ENCODE measurements around the gene PDK1.

The PDK1 gene

DNA sequence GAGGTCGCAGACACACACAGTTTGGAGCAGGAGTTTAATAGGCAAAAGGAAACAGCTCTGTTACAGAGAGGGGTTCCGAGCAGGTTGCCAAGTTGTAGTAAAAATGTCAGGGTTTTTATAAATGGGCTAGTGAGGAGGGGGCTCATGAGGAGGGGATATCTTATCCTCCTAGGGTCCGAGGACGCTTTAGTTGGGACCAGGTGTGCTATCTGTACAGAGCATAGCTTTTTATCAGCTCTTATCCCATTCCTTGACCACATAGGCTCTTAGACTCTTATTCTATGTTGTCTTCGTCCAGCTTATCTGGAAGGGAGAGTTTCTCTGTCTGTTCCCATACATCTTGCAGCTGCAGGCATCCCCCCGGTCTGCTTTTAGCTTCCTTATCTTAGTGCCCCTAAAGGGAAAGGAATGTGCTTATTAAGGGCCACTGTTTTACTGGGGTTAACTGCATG lies 44.7 kb downstream of the PDK1 start:
- CTCF ChIA-PET = no interaction called here
- no peak overlapping the region for H3K27ac ChIP-seq (ENCODE audit: insufficient read depth in 1 of 2, low read depth in 1 of 2, low read length in 2 of 2, poor library complexity in 1 of 2, severe bottlenecking in 2 of 2)

DNA sequence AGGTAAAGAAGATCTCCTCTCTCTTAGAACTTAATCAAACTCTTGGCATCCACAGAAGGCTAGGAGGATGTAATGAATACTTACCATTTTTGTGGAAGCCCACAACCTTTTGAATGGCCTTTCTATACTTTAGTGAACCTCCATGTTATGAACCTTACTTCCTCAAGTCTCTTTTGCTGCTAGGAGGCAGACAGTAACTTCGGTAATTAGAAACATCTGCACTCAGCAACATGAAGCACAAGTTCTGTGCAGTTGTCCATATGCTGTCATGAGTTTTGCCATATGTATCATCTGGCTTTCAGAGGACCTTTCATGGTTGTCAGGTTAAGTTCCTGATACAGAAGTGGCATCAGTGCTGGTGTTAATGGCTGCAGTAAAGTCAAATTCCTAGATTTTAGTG lies 50.4 kb downstream of the PDK1 start:
- peaks cover 3 to 16% (median 9%) of the 10 kb centered on the region in 4 experiments for H3K36me3 ChIP-seq (ENCODE audit: control insufficient read depth in 4 of 4, insufficient read depth in 4 of 4, low read length in 3 of 4)
- no peaks in the 10 kb centered on the region for H3K9me3 ChIP-seq (ENCODE audit: control extremely low read depth in 1 of 5, control insufficient read depth in 4 of 5, insufficient read depth in 2 of 5, low read depth in 1 of 5, low read length in 4 of 5)
- no peak overlapping the region for H3K4me3 ChIP-seq (ENCODE audit: control insufficient read depth in 1 of 7, extremely low read depth in 1 of 7, insufficient read depth in 4 of 7, low read depth in 2 of 7, low read length in 6 of 7)
- DNase-seq = no peak
- no peaks in the 10 kb centered on the region for H3K4me1 ChIP-seq (ENCODE audit: control extremely low read depth in 1 of 4, control insufficient read depth in 4 of 4, insufficient read depth in 4 of 4, low read length in 3 of 4)
- H3K27me3 ChIP-seq (replicated peaks in 2 of 5; ENCODE audit: control insufficient read depth in 4 of 5, insufficient read depth in 5 of 5, low read length in 4 of 5) = peaks cover 0 to 12% (median 0%) of the 10 kb centered on the region in 5 experiments
- WGBS (ENCODE audit: insufficient coverage) = 100% methylated on average over 1 of the region's 1 CpG
- POLR2A ChIA-PET = no interaction called here
- CTCF ChIA-PET = no interaction called here
- no peak overlapping the region for H3K27ac ChIP-seq (ENCODE audit: insufficient read depth in 1 of 2, low read depth in 1 of 2, low read length in 2 of 2, poor library complexity in 1 of 2, severe bottlenecking in 2 of 2)

More for the DNA sequence above, 44.7 kb downstream of the PDK1 start:
- Histone ChIP-seq H3K4me3 (ENCODE audit: control insufficient read depth in 1 of 7, extremely low read depth in 1 of 7, insufficient read depth in 4 of 7, low read depth in 2 of 7, low read length in 6 of 7) (no peak overlapping the region), H3K9me3 (ENCODE audit: control extremely low read depth in 1 of 5, control insufficient read depth in 4 of 5, insufficient read depth in 2 of 5, low read depth in 1 of 5, low read length in 4 of 5) (no peaks in the 10 kb centered on the region), H3K4me1 (ENCODE audit: control extremely low read depth in 1 of 4, control insufficient read depth in 4 of 4, insufficient read depth in 4 of 4, low read length in 3 of 4) (no peaks in the 10 kb centered on the region), H3K27me3 (replicated peaks in 2 of 5; ENCODE audit: control insufficient read depth in 4 of 5, insufficient read depth in 5 of 5, low read length in 4 of 5) (peaks cover 0 to 22% (median 8%) of the 10 kb centered on the region in 5 experiments), H3K36me3 (ENCODE audit: control insufficient read depth in 4 of 4, insufficient read depth in 4 of 4, low read length in 3 of 4) (peaks cover 14 to 33% (median 21%) of the 10 kb centered on the region in 4 experiments)
- POLR2A ChIA-PET = interaction anchor here (0.6 kb wide), 1 partner anchor 20 kb away, joined by 6 read pairs; no protein-coding TSS in a partner anchor
- 90% methylated on average over 3 of the region's 6 CpGs for WGBS (ENCODE audit: insufficient coverage)
- DNase-seq = peak in 1 of 3 donors; percentile 11

DNA sequence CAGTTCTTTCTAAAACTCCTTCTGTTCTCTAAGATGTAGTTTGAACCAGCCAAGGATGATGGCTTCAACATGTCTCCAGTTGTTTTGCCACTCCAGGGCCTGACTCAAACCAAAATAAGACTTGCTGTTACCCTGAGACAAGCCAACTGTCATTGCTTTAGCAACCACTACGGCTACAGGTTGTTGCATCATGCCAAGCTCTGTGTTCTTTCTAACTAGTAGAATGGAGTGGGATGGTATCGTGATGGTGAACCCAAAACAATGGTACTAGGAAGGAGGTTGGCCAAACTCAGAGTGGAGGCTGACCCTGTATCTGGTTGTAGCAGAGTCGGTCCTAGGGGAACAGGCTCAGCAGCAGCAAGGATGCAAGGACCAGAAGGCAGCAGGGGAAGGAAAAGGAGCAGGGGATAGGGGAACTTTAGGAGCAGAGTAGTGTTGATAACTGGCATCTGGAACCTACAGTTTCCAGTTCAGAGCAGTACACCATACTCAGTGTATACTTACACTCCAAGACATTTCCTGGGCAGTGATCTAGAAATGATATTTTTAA lies 51.6 kb downstream of the PDK1 start:
- Histone ChIP-seq H3K27me3 (replicated peaks in 2 of 5; ENCODE audit: control insufficient read depth in 4 of 5, insufficient read depth in 5 of 5, low read length in 4 of 5) (peaks cover 0 to 10% (median 0%) of the 10 kb centered on the region in 5 experiments), H3K27ac (ENCODE audit: insufficient read depth in 1 of 2, low read depth in 1 of 2, low read length in 2 of 2, poor library complexity in 1 of 2, severe bottlenecking in 2 of 2) (no peak overlapping the region), H3K36me3 (ENCODE audit: control insufficient read depth in 4 of 4, insufficient read depth in 4 of 4, low read length in 3 of 4) (peaks cover 3 to 14% (median 8%) of the 10 kb centered on the region in 4 experiments), H3K9me3 (ENCODE audit: control extremely low read depth in 1 of 5, control insufficient read depth in 4 of 5, insufficient read depth in 2 of 5, low read depth in 1 of 5, low read length in 4 of 5) (no peaks in the 10 kb centered on the region), H3K4me1 (ENCODE audit: control extremely low read depth in 1 of 4, control insufficient read depth in 4 of 4, insufficient read depth in 4 of 4, low read length in 3 of 4) (no peaks in the 10 kb centered on the region), H3K4me3 (ENCODE audit: control insufficient read depth in 1 of 7, extremely low read depth in 1 of 7, insufficient read depth in 4 of 7, low read depth in 2 of 7, low read length in 6 of 7) (no peak overlapping the region)
- DNase-seq = no peak
- 95% methylated on average over 3 of the region's 3 CpGs for WGBS (ENCODE audit: insufficient coverage)
- CTCF ChIA-PET = no interaction called here
- POLR2A ChIA-PET = interaction anchor here (0.7 kb wide), 1 partner anchor 10 kb away, joined by 3 read pairs; no protein-coding TSS in a partner anchor

DNA sequence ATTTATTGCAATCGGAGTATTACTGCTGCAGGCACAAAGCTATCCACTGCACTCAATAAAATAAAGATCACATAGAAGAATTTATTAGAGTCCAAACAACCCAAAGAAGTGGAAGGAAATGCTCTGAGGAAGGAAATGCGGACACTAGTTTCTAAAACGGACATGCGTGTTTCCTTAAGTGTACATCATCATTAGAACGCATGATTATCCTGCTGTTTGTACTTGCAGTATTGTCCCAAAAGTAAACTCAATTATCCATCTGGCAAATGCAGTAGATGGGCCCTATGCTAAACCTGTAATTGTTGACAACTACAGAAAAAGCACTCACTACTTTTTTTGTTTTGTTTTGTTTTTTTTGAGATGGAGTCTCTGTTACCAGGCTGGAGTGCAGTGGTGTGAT lies 53.6 kb downstream of the PDK1 start:
- Histone ChIP-seq H3K9me3 (ENCODE audit: control extremely low read depth in 1 of 5, control insufficient read depth in 4 of 5, insufficient read depth in 2 of 5, low read depth in 1 of 5, low read length in 4 of 5) (no peaks in the 10 kb centered on the region), H3K4me1 (ENCODE audit: control extremely low read depth in 1 of 4, control insufficient read depth in 4 of 4, insufficient read depth in 4 of 4, low read length in 3 of 4) (no peaks in the 10 kb centered on the region), H3K36me3 (ENCODE audit: control insufficient read depth in 4 of 4, insufficient read depth in 4 of 4, low read length in 3 of 4) (peaks cover 2 to 14% (median 4%) of the 10 kb centered on the region in 4 experiments), H3K27ac (ENCODE audit: insufficient read depth in 1 of 2, low read depth in 1 of 2, low read length in 2 of 2, poor library complexity in 1 of 2, severe bottlenecking in 2 of 2) (no peak overlapping the region), H3K27me3 (replicated peaks in 2 of 5; ENCODE audit: control insufficient read depth in 4 of 5, insufficient read depth in 5 of 5, low read length in 4 of 5) (peaks cover 0 to 12% (median 0%) of the 10 kb centered on the region in 5 experiments), H3K4me3 (ENCODE audit: control insufficient read depth in 1 of 7, extremely low read depth in 1 of 7, insufficient read depth in 4 of 7, low read depth in 2 of 7, low read length in 6 of 7) (no peak overlapping the region)
- ChIA-PET CTCF (interaction anchor here (1.3 to 1.5 kb wide), 2 partner anchors 13 to 20 kb away, joined by 3 to 4 read pairs; no protein-coding TSS in a partner anchor), POLR2A (no interaction called here)
- WGBS (ENCODE audit: insufficient coverage) = 90% methylated on average over 2 of the region's 5 CpGs
- DNase-seq = no peak

DNA sequence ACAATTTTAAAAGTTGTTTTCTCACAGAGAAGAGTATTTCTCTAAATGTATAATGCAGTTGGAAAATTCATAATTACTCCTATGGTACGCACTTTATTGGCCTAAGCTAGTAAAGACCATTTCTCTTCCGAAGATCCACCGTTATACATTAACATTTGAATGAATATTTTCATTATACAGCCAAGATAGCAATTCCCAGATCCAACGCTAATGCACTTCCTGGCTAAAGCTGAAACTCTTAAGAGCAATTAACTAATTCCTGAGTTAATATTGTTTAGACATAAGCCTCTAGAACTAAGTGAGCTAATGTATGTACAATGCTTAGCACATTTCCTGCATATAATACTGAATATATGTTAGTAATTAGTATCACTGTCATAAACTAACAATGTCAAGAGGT lies 56.2 kb downstream of the PDK1 start:
- CTCF ChIA-PET = no interaction called here
- Histone ChIP-seq H3K27me3 (replicated peaks in 2 of 5; ENCODE audit: control insufficient read depth in 4 of 5, insufficient read depth in 5 of 5, low read length in 4 of 5) (peaks cover 0 to 5% (median 0%) of the 10 kb centered on the region in 5 experiments), H3K9me3 (ENCODE audit: control extremely low read depth in 1 of 5, control insufficient read depth in 4 of 5, insufficient read depth in 2 of 5, low read depth in 1 of 5, low read length in 4 of 5) (no peaks in the 10 kb centered on the region), H3K4me1 (ENCODE audit: control extremely low read depth in 1 of 4, control insufficient read depth in 4 of 4, insufficient read depth in 4 of 4, low read length in 3 of 4) (no peaks in the 10 kb centered on the region), H3K36me3 (ENCODE audit: control insufficient read depth in 4 of 4, insufficient read depth in 4 of 4, low read length in 3 of 4) (peaks cover 0 to 14% (median 3%) of the 10 kb centered on the region in 4 experiments), H3K4me3 (ENCODE audit: control insufficient read depth in 1 of 7, extremely low read depth in 1 of 7, insufficient read depth in 4 of 7, low read depth in 2 of 7, low read length in 6 of 7) (no peak overlapping the region), H3K27ac (ENCODE audit: insufficient read depth in 1 of 2, low read depth in 1 of 2, low read length in 2 of 2, poor library complexity in 1 of 2, severe bottlenecking in 2 of 2) (no peak overlapping the region)
- no CpG with 5 or more reads among the region's 4 CpGs for WGBS (ENCODE audit: insufficient coverage)
- no peak for DNase-seq
- POLR2A ChIA-PET = no interaction called here

DNA sequence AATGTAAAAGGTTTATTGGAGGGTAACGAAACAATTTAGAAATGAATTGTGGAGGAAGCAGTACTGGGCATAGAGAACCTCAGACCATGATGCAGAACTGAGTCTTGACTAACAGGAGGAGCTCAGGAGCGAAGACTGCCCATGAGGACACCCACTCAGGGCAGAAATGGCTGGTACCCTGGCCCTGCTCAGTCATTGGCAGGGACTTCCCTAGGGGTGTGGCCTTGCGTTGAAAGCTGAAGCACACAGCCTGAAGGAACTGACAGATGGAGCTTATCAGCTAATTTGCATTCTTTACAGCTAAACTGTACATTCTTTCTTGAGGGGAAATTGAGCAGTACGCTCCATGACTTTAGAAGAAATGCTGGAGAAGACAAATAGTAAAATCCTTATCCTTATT lies 57.1 kb downstream of the PDK1 start:
- Histone ChIP-seq H3K27ac (ENCODE audit: insufficient read depth in 1 of 2, low read depth in 1 of 2, low read length in 2 of 2, poor library complexity in 1 of 2, severe bottlenecking in 2 of 2) (no peak overlapping the region), H3K4me1 (ENCODE audit: control extremely low read depth in 1 of 4, control insufficient read depth in 4 of 4, insufficient read depth in 4 of 4, low read length in 3 of 4) (no peaks in the 10 kb centered on the region), H3K27me3 (replicated peaks in 2 of 5; ENCODE audit: control insufficient read depth in 4 of 5, insufficient read depth in 5 of 5, low read length in 4 of 5) (peaks cover 0 to 5% (median 0%) of the 10 kb centered on the region in 5 experiments), H3K9me3 (ENCODE audit: control extremely low read depth in 1 of 5, control insufficient read depth in 4 of 5, insufficient read depth in 2 of 5, low read depth in 1 of 5, low read length in 4 of 5) (no peaks in the 10 kb centered on the region), H3K36me3 (ENCODE audit: control insufficient read depth in 4 of 4, insufficient read depth in 4 of 4, low read length in 3 of 4) (peaks cover 0 to 9% (median 3%) of the 10 kb centered on the region in 4 experiments), H3K4me3 (ENCODE audit: control insufficient read depth in 1 of 7, extremely low read depth in 1 of 7, insufficient read depth in 4 of 7, low read depth in 2 of 7, low read length in 6 of 7) (no peak overlapping the region)
- ChIA-PET POLR2A (no interaction called here), CTCF (interaction anchor here (0.9 kb wide), 1 partner anchor 62 kb away, joined by 3 read pairs; no protein-coding TSS in a partner anchor)
- WGBS (ENCODE audit: insufficient coverage) = 93% methylated on average over 3 of the region's 4 CpGs
- no peak for DNase-seq

DNA sequence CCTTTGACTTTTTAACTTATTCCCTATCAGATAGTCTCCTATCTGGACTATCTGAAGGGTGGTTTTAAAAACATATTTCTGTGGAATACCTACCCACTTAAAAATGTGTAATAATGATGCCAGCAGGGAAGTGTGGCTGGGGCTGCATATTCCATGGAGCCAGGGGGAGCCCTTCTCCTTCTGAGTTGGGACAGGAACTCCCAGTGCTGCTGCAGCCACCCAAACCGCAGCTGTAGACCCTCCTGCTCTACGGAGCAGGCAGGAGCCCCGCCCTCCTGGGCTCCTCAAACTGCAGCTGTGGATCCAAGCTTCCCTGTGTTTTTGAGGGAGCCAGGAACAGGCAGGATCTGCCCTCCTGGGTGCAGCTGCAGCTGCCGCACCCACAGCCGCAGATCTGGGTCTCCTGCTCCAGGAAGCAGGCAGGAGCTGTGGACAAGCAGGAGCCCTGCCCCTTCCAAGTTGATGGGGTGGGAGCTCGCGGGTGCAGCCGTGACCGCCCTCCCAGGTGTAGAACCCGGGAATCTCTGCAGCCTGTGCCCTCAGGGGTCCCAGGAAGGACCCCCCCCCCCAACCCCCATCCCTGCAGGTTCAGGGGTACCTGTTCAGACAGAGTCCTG lies 57.8 kb downstream of the PDK1 start:
- 100% methylated on average over 8 of the region's 10 CpGs for WGBS (ENCODE audit: insufficient coverage)
- POLR2A ChIA-PET = no interaction called here
- H3K9me3 ChIP-seq (ENCODE audit: control extremely low read depth in 1 of 5, control insufficient read depth in 4 of 5, insufficient read depth in 2 of 5, low read depth in 1 of 5, low read length in 4 of 5) = no peaks in the 10 kb centered on the region

More for the DNA sequence above, 57.8 kb downstream of the PDK1 start:
- CTCF ChIA-PET = interaction anchor here (0.9 kb wide), 1 partner anchor 61 kb away, joined by 3 read pairs; no protein-coding TSS in a partner anchor
- H3K4me3 ChIP-seq (ENCODE audit: control insufficient read depth in 1 of 7, extremely low read depth in 1 of 7, insufficient read depth in 4 of 7, low read depth in 2 of 7, low read length in 6 of 7) = no peak overlapping the region
- H3K4me1 ChIP-seq (ENCODE audit: control extremely low read depth in 1 of 4, control insufficient read depth in 4 of 4, insufficient read depth in 4 of 4, low read length in 3 of 4) = no peaks in the 10 kb centered on the region
- no peak for DNase-seq
- H3K27ac ChIP-seq (ENCODE audit: insufficient read depth in 1 of 2, low read depth in 1 of 2, low read length in 2 of 2, poor library complexity in 1 of 2, severe bottlenecking in 2 of 2) = no peak overlapping the region
- H3K27me3 ChIP-seq (replicated peaks in 2 of 5; ENCODE audit: control insufficient read depth in 4 of 5, insufficient read depth in 5 of 5, low read length in 4 of 5) = peaks cover 0 to 7% (median 0%) of the 10 kb centered on the region in 5 experiments
- peaks cover 0 to 9% (median 3%) of the 10 kb centered on the region in 4 experiments for H3K36me3 ChIP-seq (ENCODE audit: control insufficient read depth in 4 of 4, insufficient read depth in 4 of 4, low read length in 3 of 4)
